NCI-H1105 treated with DMSO at 0.1 percent for 48 hours (cell line): ENCODE results near the gene KCNK4.

ENCODE experiments used
- DNase-seq: peaks from one replicate; lab custom pipeline; 2025; lab: John Stamatoyannopoulos, UW

Gene KCNK4

DNA sequence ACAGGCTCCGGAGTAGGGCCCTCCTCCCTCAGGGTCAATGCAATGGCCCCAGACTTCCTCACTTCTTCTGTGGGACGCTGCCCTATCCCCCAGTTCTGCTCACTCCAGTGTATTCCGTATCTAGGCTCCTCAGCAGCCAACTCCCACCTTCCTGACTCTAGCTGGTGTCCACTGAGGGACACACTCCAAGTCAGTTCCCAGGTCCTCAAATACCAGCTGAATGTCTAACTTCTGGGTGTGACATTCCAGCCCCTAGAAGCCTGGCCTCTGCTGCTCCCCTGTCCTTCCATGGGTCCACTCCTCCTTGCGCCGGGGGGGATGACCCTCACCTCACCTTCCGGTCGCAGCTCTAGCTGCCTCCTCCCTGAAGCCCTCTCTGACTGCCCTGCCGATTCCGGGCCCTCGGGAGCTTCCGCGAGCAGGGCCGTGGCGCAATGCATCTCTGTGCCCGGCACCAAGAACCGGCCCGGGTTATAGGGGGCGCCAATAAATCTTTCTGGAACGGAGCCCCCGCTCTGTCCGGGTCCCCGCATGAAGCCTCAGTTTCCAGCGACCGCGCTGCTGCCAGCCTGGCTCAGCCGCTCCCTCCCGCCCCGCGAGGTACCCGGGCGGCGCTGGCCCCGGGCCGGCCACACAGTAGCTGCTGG, 22.1 kb upstream of the KCNK4 start:
- no peak for DNase-seq

DNA sequence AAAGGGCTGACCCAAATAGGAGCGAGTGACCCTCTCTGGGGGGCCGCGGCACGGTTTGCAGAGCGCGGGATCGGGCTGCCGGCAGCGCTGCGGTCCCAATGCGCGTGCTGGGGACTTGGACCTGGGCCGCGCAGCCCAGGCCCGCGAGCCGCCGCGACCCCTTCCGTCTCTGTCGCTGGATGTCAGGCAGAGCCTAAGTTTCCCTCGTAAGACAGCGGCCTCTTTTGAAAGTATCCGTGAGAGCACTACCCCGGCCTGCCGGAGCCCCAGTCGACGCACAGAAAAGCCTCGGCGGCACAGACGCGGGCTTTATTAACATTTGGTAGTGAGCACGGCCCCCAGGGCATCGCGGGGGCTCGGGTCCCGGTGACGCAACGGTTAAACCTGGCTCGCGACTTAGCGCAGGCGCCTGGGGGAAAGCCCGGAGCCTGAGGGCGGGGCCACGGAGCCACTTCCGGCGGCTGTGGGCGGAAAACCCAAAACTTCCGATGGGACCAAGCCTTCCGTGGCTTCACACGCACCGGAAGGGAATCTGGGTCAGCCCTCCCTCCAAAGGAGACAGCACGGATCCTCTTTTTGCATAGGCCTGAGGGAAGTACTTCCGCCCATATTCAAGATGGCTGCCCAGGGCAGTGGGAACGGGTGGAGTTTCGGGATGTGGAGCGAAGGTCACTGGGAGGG, 21.4 kb upstream of the KCNK4 start:
- peak; percentile 99 for DNase-seq

DNA sequence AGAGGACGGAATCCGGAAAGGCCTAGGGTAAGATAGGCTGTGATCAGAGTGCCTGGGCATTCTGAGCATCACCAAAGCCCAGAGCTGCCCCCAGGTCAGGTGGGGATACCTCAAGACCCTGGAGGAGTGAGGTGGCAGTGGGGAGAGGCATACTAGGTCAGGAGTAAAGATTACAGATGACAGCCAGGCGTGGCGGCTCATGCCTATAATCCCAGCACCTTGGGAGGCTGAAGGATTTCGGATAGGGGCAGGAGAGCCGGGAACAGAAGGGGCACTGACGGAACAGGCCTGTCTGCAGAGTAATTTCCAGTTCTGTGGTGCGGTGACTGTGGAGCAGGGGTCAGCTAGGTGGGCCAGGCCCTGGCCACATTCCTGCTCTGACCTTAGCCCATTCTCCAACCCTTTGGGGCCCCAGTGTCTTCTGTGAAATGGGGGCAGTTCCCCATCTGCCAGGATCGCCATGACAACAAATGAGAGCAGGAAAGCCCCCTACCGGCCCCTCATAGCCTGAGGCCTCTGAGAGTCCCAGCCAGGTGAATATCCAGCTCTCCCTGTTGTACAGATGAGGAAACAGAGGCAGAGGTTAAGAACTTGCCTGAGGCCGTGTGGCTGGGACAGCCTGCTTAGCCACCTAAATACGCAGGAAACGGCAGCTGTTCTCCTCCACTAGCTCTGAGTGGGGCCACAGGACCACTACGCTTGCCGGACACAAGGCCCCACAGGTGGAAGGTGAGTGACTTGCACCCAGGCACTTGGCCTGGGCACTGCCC, 15.9 kb upstream of the KCNK4 start:
- no peak for DNase-seq

DNA sequence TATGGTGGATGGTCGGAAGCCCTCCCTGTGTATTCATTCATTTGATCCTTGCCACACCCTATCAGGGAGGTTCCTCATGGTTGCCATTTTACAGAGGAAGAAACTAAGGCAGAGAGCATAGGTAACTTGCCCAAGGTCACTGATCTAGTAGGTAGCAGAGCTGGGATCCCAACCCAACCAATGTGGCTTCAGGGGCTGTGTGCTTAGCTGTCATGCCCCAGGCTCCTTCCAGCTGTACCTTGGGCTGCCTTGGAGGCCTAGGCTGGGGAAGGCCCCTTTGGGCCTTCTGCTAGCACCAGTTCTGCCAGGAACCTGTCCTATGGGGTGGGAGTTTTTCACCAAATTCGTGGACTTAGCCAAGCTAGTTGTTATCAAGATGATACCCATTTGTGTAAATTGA, 15.3 kb upstream of the KCNK4 start:
- DNase-seq: no peak

DNA sequence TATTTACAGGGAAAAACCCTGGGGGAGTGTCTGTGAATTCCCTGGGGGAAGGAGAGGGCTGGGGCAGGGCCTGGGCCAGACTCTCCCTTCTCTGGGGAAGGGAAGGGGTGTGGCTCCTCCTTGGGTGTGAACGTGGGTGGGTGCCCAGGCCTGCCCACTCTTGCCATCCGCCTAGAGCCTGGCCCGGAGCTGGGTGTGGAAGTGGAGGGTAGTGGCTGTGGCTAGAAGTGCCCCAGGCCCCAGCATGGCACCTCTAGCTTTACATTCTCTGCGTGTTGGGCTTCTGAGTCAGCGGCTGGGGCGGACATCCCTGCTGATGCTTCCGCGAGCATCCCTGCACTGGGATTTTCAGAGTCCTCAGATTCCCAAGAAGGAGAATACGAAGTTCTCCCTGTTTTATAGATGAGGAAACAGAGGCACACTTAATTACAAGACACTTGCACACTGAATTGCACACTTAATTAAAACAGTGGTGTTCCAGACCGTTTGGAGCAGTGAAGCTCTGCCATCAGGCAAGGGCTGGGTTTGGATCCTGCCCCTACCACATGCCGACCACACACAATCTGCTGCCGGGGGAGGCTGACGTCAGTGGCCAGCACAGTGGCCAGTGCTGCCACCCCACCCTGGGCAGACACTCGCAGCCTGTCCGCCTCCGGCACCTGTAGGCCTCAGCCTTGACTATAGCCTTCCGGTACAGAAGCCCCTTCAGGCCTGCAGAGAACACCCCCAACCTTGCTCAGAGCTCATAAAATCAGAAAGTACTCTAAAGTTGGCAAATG, 14.3 kb upstream of the KCNK4 start:
- no peak for DNase-seq

- no peak for DNase-seq
Observed at GRCh38 chr11:64278576-64279190, 12.4 kb upstream of the KCNK4 start.

DNA sequence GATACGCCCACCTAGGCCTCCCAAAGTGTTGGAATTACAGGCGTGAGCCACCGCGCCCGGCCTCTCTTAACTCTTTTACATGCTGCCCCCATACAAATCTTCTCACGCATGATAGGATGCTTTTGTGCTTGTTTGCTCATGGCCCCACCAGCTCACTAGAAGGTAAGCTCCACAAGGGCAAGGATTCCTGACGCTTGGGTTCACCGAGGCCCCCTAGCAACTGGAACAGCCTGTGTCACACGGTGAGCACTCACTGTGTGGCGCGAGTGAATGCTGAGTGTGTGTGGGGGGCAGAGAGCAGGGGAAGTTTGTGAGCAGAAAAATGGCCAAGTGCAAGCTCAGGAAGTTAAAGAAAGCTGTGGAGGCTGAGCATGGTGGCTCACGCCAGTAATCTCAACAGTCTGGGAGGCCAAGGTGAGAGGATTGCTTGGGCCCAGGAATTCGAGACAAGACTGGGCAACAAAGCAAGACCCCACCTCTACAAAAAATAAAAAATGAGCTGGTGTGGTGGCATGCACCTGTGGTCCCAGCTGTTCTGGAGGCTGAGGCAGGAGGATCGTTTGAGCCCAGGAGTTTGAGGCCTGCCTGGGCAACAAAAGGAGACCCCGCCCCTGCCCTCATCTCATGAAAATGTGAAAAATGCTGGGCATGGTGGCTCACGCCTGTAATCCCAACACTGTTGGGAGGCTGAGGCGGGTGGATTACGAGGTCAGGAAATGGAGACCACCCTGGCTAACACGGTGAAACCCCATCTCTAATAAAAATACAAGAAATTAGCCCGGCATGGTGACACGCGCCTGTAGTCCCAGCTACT, 8.9 kb upstream of the KCNK4 start:
- DNase-seq: no peak

DNA sequence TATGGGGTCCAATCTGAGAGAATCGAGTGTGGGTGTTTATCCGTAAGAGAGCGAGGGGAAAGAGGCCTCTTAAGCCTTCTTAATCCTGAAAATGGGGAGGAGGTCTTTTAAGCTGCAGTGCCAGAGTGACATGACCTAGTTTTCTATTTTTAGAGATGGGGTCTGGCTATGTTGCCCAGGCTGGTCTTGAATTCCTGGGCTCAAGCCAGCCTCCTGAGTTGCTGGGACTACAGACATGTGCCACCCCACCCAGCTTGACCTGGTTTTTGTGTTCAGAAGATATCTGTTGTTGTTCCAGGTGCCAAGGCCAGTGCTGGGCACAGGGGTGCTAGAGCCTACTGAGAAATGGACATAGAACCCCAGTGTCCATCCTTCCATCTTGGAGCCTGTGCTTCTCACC, 8.0 kb upstream of the KCNK4 start:
- no peak for DNase-seq

GRCh38 chr11:64284048-64284961, 6.8 kb upstream of the KCNK4 start, which contains the start of gene BAD:
Gene BAD, minus strand, starts transcription at chr11:64284665. Its CDS starts 297 bp downstream, at chr11:64284368.
- peak; percentile 92 for DNase-seq

GRCh38 chr11:64284962-64285884, 5.9 kb upstream of the KCNK4 start, which contains the start of gene GPR137:
Gene GPR137, plus strand, starts transcription at chr11:64285848. Its CDS starts 677 bp downstream, at chr11:64286525.
- peak; percentile 83 for DNase-seq

DNA sequence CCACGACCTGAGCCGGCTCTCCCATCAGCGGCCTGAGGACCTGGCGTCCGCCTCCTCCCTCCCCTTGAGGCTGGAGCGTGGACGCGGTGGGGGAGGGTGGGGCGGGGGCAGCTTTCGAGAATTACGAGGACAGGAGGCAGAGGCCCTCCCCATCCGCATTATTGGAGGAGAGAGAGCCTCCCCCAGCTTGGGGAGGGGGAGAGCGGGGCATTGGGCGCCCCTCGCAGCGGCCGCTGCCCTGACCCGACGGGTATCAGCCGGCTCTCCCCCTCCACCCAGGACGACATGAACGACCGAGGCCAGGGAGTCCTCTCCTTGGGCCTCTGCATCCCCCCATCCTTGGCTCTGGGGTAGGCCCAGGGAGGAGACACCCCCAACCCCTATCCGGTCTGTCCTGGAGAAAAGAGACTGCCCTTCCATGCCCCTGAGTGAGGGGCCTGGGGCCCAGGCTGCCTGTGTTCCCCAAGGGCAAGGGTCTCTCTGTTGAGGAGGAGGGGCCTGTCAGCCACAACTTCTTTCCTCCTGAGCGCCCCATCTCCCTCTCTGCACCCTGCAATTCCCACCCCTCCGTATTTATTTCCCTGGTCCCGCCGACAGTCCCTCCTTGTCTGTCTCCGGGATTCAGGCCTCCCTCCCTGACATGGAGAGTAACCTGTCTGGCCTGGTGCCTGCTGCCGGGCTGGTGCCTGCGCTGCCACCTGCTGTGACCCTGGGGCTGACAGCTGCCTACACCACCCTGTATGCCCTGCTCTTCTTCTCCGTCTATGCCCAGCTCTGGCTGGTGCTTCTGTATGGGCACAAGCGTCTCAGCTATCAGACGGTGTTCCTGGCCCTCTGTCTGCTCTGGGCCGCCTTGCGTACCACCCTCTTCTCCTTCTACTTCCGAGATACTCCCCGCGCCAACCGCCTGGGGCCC, 5.0 kb upstream of the KCNK4 start:
- DNase-seq: peak; percentile 25

GRCh38 chr11:64286801-64287159, 4.3 kb upstream of the KCNK4 start:
- no peak for DNase-seq

GRCh38 chr11:64287676-64288352, 3.3 kb upstream of the KCNK4 start:
- DNase-seq: no peak

GRCh38 chr11:64288353-64288750, 2.8 kb upstream of the KCNK4 start:
- no peak for DNase-seq

- no peak for DNase-seq
Observed at GRCh38 chr11:64289002-64289564, 2.0 kb upstream of the KCNK4 start.

GRCh38 chr11:64290352-64291261, 495 bp upstream of the KCNK4 start:
- DNase-seq: no peak
